Bronchial epithelial cell (primary cell): ENCODE data around the gene URM1. TPM values are rescaled to one million over a fixed set of nuclear protein-coding genes. Genes with fewer than 3 reads are reported as not detected.
A peak's percentile ranks its signal among the peaks of the same experiment; 100 is the strongest.

ENCODE experiments used
- DNase-seq: peaks from one replicate; pipeline ENCODE4 v3.0.0-alpha.2; 2010; ENCODE audit warnings: low read depth
- FAIRE-seq: peaks from 2 replicates; lab custom pipeline; 2011; peaks lifted over from hg19 to GRCh38; lab: Jason Lieb, UNC
- H3K27me3 ChIP-seq: 2 replicates; pipeline ENCODE4 v1.5.1; 2011; ENCODE audit warnings: low read length; ENCODE audit not compliant: control insufficient read depth, insufficient read depth
- H3K36me3 ChIP-seq: 2 replicates; pipeline ENCODE4 v1.5.1; 2011; ENCODE audit warnings: low read length; ENCODE audit not compliant: control insufficient read depth, insufficient read depth
- H3K4me3 ChIP-seq: 2 replicates; pipeline ENCODE4 v1.5.1; 2011; ENCODE audit warnings: mild to moderate bottlenecking, low read depth, low read length, control low read depth
- total RNA-seq: library from RNA; depleted of rRNA; stranded (reverse); fragments of >200 nt; gene quantifications from 2 replicates; pipeline ENCODE4 v1.2.1, GENCODE V29; 2014
- TF ChIP-seq, protein P1 (sequence below): IDR thresholded peaks from 2 replicates; pipeline ENCODE4 v1.5.1; 2011; ENCODE audit warnings: mild to moderate bottlenecking, moderate library complexity, low read length, control low read depth, inconsistent platforms; ENCODE audit not compliant: insufficient read depth, severe bottlenecking

Gene URM1
- total RNA-seq, 1 donor from 2014 or later = 17.9 TPM

DNA sequence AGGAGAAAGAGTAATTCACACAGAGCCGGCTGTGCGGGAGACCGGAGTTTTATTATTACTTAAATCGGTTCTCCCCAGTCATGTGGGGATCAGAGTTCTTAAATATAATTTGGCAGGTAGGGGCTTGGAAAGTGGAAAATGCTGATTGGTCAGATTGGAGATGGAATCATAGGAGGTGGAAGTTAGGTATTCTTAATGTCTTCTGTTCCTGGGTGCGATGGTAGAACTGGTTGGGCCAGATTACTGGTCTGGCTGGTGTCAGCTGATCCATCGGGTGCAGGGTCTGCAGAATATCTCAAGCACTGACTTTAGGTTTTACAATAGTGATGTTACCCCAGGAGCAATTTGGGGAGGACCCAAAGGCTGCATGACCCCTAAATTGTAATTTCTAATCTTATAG lies 44.8 kb downstream of the URM1 start:
- Histone ChIP-seq H3K36me3 (no peaks in the 10 kb centered on the region), H3K27me3 (no peaks in the 10 kb centered on the region), H3K4me3 (no peak overlapping the region)
- FAIRE-seq (no peak), DNase-seq (peak; percentile 66)
- TF ChIP-seq, protein P1, sequence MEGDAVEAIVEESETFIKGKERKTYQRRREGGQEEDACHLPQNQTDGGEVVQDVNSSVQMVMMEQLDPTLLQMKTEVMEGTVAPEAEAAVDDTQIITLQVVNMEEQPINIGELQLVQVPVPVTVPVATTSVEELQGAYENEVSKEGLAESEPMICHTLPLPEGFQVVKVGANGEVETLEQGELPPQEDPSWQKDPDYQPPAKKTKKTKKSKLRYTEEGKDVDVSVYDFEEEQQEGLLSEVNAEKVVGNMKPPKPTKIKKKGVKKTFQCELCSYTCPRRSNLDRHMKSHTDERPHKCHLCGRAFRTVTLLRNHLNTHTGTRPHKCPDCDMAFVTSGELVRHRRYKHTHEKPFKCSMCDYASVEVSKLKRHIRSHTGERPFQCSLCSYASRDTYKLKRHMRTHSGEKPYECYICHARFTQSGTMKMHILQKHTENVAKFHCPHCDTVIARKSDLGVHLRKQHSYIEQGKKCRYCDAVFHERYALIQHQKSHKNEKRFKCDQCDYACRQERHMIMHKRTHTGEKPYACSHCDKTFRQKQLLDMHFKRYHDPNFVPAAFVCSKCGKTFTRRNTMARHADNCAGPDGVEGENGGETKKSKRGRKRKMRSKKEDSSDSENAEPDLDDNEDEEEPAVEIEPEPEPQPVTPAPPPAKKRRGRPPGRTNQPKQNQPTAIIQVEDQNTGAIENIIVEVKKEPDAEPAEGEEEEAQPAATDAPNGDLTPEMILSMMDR = no peak

DNA sequence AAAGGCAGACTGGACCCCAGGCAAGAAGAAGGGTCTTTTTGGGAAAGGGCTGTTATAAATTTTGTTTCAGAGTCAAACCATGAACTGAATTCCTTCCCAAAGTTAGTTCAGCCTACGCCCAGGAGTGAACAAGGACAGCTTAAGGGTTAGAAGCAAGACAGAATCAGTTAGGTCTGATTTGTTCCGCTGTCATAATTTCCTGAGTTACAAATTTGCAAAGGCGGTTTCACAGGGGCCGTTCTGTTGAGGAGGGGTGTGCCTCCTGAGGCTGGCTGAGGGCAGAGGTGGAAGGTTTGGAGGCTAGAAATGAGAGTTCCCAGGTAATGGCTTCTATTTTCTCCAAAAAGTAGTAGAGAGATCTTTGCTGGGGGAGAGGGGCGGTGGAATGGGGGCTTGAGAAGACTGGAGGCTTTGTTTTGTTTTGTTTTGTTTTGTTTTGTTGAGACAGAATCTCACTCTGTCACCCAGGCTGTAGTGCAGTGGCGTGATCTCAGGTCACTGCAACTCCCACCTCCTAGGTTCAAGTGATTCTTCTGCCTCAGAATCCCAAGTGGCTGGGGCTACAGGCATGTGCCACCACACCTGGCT lies 45.4 kb downstream of the URM1 start:
- TF ChIP-seq, protein P1 = no peak
- no peak for FAIRE-seq
- Histone ChIP-seq H3K4me3 (no peak overlapping the region), H3K27me3 (no peaks in the 10 kb centered on the region), H3K36me3 (no peaks in the 10 kb centered on the region)
- DNase-seq = no peak

DNA sequence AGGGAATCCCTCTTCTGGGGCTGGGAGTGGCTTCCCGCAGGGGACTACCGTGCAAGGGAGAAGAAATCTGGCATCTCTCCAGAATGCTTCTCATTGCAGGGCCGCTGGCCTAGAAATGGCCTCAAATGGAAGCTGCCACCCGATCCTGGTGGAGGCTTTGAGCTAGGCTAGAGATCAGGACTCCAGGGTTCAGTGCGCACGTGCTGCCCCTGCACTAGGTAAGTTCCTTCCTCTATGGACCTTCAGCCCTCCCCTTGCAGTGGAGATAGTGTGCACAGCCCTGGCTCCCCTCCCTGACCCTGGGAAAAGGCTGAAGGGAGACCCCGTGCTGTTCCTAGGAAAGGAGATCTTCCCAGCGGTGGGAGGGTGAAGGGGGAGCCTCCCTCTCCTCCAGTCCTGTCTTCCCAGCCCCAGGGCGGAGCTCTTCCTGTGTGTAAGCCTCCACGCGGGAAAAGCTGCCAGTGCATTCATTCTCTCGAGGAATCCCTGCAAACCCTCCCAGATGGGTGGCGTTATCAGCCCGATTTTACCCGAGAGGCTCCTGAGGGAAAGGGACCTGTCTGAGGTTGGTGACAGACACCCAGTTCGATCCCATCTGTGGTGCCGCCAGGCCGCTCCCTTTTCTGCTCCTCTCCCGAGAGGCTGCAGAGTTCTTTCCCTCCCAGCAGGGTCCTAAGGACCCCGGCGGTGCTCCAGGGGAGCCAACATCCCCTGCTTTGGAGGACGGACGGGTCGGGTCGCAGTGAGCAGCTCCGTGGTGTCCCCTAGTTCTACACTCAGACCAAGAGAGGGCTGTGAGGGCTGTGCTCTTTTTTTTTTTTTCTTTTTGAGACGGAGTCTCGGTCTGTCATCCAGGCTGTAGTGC lies 48.1 kb downstream of the URM1 start:
- no peaks in the 10 kb centered on the region for H3K27me3 ChIP-seq
- TF ChIP-seq, protein P1 = no peak
- DNase-seq (no peak), FAIRE-seq (no peak)
- H3K4me3 ChIP-seq = peak overlapping the region; percentile 65
- no peaks in the 10 kb centered on the region for H3K36me3 ChIP-seq

DNA sequence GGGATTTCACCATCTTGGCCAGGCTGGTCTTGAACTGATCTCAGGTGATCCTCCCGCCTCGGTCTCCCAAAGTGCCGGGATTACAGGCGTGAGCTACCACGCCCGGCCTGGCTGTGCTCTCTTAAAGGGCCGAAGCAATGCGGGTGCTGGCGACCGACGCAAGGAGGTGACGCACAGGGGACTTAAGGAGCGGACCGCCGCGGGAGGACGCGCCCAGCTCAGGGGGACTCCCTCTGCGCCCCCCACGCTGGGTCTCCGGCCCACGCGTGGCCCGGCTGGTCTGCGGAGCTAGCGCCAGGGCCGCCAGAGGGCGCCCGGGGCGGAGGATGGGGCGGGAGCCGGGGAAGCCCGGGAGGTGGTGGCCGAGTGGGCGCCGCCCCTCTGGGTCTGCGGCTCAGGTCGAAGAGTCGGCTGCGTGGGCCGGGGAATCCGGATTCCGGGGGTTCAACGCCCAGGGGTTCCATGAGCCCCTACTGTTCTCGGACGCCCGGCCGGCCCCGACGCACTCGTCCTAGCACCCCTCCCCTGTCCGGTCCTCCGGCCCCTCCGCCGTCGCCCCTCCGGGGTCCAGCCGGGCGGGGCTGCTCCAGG lies 49.0 kb downstream of the URM1 start:
- H3K27me3 ChIP-seq = no peaks in the 10 kb centered on the region
- TF ChIP-seq, protein P1 = peak; percentile 85
- peak; percentile 38 for DNase-seq
- FAIRE-seq = no peak
- no peaks in the 10 kb centered on the region for H3K36me3 ChIP-seq
- H3K4me3 ChIP-seq = peak overlapping the region; percentile 65

DNA sequence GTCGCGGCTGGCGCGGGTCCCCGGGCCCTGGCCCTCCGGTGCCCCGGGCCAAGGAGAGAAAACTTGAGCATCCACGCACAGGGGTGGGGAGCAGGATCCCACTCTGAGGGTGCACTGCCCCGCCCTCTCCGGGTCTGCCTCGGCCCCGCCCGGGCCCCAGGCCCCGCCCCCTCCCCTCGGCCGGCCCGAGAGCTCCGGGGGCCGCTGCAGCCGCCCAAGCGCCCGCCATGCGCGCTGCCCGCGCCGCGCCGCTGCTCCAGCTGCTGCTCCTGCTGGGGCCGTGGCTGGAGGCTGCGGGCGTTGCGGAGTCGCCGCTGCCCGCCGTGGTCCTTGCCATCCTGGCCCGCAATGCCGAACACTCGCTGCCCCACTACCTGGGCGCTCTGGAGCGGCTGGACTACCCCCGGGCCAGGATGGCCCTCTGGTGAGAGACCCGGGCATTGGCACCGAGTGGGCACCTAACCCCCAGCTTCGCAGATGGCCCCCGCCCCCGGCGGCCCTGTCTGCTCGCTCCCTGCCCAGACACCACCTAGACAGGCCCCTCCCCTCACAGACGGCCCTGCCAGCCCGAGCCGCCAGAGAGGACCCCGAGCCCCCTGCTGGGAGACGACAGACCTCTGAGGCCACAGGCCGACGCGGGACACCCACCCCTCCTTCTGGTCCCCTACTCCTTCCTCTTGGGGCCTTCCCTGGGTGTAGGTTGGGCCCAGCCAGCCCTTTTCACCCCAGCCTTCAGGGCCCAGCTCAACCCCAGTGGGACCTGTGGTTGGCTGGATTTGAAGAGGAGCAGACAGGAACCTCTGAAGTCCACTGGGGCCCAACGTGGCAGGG lies 49.7 kb downstream of the URM1 start, which contains the start of gene CERCAM:
TSS of gene CERCAM (plus strand) at position 207 of the 831 bp plus-strand sequence. CDS start at position 228, 21 bp downstream.
- DNase-seq = no peak
- FAIRE-seq = no peak
- TF ChIP-seq, protein P1 = peak; percentile 1

More for the DNA sequence above, 49.7 kb downstream of the URM1 start, which contains the start of gene CERCAM:
- Histone ChIP-seq H3K27me3 (no peaks in the 10 kb centered on the region), H3K36me3 (no peaks in the 10 kb centered on the region), H3K4me3 (peak within 1 kb of the TSS; percentile 65)
